Stimulated activated naive CD8-positive, alpha-beta T cell treated with anti-CD3 and anti-CD28 coated beads, Interleukin-15, Interleukin-2, amounts not matched to agents 100 U/mL and 50 U/mL, for 24 hours (primary cell): ENCODE data around the gene NECTIN1.

Source experiments
- ATAC-seq: fragments of 150-1000 bp; cut with Tn5 transposase; one replicate; pipeline ENCODE4 v1.10.0; 2021
- DNase-seq: peaks from one replicate; pipeline ENCODE4 v3.0.0; 2021

Gene NECTIN1

DNA sequence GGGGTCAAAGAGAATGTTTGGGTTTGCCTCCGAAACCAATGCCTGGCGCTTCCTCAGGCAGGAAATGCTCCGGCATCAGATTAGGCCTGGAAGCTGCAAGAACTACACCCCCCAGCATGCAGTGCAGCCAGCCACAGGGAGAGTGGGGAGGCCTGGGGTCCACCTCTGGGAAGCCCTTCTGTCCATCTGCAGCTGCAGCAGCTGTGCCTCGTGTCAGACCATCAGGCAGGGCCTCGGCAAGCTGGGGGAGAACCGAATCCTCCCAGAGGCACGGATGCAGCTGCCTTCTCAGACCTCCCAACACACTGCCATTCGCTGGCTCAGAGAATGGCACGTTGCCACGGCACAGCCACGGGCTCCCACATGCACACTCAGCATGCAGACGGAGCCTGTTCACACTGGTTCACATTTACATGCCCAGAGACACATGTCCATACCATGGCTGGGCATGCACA lies 57.4 kb downstream of the NECTIN1 start:
- DNase-seq: no peak
- no peak for ATAC-seq

DNA sequence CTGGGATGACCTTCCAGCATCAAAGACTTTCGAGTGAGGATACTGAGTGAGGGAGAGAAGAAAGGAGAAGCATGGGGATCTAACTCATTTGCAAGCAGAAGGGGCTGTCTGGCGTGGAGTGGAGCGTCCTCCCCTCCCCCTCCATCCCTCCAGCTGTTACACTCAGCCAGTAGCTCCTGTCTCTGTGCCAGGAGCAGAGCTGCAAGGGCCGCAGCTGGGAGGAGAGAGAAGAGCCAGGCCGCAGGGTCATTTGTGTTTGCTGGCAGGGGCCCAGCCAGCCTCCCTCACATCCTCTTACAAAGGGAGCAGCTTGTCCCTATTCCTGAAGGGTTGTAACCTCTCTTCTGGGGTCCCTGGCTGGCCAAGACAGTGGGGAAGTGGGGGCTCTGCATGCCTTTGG lies 57.9 kb downstream of the NECTIN1 start:
- DNase-seq (no peak), ATAC-seq (no peak)

DNA sequence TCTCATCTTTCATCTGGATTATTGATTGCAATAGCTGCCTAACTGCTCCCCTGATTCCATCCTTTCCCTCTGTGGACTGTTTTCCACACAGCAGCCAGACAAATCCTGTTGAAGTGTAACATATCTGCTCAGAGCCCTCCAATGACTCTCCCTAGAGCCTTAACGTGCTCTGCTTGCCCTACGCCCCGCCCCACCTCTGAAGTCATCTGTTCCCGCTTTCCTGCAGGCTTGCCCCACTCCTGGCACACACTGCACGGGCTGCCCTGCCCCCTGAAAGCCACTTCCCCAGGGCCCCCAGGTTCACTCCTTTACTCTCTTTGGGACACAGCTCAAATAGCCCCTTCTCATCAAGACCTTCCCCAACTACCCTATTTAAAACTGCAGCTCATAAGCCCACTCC lies 59.5 kb downstream of the NECTIN1 start:
- no peak for DNase-seq
- no peak for ATAC-seq

DNA sequence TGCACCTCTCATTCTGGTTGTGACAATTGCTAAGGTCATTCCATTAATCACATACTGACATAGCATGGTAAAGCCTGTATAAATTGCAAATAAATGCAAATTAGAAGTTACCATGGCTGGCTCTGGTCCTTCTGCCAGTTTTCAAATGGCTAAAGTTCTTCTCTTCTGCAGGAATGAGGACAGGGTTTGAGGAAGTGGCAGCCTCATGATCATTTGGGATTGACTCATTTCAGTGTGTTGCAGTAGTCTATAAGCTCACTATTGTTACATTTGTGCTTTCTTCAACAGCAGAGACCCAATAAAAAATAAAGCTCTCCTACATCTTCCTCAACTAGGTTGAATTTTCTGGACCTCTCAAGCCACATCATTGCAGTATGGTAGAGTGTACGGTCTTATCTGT lies 60.3 kb downstream of the NECTIN1 start:
- ATAC-seq (no peak), DNase-seq (no peak)

DNA sequence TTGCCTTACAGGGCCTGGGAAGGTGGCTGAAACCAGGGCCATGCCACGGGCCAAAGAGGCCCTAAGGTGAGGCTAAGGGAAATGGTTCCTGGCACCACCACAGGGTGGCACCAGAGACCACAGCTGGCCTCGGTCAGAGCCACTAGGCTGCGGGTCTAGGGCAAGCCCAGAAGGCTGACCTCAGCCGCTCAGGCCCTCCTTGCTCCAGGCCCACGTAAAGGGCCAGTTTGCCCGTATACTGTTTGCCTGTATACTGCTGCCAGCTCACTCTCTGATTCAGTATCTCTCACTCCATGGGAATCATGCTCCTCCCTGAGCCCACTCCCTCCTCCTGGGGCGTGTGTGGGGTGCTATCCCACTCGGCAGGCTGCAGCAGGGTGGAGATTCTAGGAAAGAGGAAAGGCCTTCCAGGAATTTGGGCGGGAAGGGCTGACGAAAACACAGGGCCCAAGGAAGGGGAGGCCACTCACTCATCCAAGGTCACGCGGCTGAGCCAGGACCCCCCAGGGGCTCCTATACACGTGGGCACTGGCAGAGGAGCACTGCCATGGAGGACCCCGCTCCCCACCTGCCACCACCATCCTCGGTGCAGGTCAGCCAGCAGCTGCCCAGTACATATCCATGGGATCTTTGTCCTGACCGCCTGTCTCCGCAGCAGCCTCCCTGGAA lies 62.4 kb downstream of the NECTIN1 start:
- DNase-seq (peak; percentile 73), ATAC-seq (peak; percentile 73)

DNA sequence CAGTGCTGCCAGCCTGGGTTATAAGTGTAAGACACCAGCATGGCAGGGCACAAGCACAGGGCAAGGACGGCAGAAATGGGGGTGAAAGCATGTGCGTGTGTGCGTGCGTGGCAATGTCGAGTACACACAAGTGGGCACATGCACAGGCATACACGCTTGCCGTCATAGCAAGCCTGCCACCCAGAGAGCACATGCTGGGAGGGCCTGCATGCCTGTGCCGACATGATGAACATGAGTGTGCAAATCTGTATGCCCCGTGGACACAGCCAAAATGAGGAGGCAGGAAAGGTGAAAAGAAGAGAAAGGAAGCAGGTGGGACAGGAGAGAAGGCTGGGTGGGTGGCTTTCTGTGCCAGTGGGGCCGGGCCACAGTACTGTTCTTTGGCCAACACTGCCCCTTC lies 62.9 kb downstream of the NECTIN1 start:
- no peak for ATAC-seq
- no peak for DNase-seq

DNA sequence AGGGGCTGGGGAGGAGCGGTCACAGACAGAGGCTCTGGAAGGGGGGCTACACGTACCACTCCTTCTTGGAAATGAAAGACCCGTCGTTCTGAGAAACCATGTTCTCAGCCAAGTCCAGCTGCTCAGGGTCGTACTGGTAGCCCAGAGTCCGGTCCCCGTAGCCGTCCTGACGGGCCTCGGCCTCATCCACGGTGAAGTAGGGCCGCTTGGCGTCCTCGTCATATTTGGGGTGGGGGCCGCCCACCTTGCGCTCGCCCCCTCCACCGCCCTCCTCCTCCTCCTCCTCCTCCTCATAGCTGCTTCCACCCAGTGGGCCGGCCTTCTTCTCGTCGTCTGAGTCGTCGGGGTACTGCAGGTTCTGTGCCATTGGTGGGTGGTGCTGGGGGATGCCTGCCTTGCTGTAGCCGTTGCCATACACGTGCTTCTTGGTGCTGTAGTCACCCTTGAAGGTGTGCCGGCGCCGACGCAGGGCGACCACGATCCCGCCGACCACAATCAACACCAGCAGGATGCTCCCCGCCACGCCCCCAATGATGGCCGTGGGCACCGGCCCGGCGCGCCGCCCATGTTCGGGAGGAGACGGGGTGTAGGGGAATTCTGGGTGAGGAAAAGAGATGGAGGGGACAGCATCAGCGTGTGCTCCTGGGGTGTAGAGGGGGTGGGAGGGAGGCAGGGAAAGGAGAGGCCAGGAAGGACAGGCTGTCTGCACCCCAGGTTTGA lies 64.1 kb downstream of the NECTIN1 start:
- DNase-seq (no peak), ATAC-seq (no peak)

DNA sequence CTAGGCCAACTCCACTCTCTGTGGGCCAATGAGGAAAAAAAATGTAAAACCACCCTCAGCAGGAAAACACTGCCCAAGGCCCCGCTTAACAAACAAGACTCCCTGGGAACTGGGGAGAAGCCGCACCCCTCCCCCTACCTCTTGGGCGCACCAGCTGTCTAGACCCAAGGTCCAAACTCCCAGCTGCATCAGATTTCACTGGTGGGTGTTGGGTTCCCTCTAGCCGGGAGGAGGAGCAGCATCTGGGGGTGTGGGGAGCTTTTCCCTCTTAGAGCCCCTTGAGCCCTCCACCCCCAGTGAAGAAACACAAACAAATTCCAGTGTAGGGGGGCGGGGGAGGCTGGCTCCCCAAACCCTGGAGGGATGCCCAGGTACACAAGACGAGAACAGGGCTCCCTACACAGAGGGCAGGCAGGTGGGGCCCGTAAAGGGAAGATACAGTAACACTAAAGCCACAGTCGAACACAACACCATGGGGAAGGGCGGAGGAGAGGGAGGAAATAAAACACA lies 64.9 kb downstream of the NECTIN1 start:
- ATAC-seq (no peak), DNase-seq (no peak)

DNA sequence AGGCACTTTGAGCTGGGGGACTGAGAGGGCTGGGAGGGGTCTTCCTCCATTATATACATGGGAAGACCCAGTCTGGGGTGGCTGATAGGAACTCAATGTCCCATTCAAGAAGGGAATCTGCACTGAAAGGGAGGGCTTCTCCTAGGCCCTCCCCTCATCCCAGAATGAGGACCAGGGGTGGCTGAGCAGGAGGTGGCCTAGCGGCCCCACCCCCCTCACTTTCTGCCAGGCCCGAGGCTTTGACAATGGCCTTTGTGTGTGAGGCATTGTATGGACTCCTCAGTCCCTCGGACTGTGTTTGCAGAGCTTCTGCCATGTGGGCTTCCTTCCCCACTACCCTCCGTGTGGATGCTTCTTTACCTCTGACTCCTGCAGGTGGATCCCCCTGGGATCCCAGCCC lies 65.7 kb downstream of the NECTIN1 start:
- ATAC-seq (no peak), DNase-seq (no peak)

DNA sequence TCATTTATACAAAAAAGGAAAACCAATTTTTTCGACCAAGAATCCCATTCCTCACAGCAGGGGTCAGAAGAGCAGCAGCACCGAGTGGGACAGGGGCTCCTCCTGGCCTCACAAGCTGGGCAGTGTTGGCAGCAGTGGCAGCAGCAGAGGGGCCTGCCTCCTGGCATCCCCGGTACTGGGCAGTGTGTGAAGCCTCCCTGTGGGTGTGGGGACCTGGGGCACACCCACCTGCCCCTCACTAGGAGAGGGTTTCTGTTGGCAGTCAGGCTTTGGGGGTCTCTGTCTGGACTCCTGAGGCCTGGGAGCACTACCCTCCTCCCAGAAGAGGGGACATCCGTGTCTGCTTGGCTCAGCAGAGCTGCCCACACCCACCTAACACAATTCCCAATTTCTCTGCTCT lies 67.8 kb downstream of the NECTIN1 start:
- DNase-seq: no peak
- no peak for ATAC-seq

DNA sequence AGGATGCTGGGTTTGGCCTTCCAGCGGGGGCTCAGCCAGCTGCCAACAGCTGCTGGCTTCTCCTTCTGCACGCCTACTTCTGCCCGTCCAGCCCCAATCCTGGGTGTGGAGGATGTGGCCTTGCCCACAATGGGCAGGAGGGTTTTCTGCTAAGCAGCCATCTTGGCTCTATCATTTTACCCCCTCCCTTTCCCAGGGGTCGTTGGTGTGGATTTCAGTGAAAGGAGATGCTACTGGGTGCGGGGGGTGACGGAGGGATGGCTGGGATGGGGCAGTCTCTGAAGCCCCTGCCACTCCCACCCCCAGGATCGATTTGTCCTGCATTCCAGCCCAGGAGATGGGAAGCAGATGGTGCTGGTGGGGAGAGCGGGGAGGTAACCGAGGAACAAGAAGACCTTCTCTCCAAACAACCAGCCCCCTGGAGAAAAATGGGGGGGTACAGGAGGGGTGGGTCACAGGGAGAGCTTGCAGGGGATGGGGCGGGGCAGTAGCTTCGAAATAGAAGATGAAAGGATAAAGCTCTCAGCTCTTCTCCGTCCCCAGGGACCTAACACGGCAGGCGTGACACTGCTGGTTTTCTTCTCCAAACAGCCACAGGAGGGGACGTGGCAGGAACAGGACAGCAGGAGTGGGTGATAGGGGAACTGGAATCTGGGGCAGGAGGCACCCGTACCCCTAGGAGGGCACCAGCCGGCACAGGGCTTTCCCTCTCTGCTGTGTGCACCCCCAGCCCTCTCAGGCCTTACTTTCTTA lies 68.9 kb downstream of the NECTIN1 start:
- DNase-seq (no peak), ATAC-seq (no peak)

DNA sequence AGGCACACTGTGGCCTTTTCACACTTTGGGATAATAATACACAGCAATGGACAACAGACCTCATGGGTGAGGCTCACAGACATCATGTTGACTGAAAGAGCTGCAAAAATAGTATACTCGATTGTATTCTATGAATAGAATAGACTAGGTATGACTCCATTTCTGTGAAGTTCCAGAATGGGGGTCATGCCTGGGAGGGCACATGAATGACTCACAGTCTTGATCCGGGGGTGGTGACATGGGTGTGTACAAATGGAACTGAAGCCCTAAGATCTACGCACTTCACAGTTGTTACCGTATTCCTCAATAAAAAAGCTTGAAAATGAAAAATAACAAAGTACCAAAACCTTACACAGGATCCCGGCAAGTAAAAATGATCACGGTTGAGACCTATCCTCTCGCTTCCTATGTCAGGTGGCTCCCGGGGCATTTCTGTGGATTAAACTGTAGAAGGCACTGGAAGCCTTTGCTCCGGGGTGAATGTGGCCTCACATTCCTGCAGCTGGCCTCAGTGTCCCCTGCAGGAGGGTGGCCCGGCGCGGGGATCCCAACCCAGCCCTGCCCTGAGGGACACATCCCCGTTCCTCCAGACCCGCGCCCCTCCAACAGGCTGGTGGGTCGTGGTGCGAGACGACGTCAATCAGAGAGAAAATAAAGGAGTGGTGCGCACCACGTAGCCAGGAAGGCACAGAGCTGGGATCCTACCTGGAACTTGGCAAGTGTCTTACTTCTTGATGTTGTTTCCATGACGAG lies 75.9 kb downstream of the NECTIN1 start:
- ATAC-seq (no peak), DNase-seq (no peak)

DNA sequence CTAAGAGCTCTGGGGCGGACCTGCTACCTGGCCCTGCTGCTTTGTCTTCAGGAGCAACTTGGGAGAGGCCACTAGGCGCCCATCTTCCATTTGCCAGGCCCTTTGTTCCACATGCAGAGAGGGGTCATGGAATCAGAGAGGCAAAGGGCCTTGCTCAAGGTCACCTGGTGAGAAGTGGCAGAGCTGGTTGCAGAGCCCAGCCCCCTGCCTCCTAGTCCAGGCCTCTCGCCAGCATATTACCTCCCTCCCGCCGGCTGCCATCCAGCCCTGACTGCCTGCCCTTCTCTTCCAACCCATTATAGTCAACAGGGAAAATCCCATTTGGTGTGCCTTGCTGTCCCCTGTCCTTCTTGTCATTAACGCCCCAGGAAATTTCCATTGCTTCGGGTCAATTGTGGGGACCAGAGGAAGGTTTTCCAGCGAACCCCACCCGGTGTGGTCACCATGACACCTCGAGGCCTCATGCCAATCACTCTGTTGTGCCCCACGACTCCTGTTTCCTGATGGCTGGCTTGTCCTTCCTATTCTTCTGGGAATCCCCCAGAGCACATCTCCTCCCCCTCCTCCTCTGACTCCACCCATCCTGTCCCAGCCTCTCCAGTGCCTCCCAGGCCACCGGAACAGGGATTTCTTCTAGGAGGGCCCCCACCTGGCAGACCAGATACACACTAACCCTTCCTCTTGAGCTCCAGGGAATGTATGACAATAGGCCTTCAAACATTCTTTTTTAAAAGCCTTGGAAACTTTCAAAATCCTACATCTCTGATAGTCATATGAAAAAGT lies 77.0 kb downstream of the NECTIN1 start:
- DNase-seq (no peak), ATAC-seq (no peak)

DNA sequence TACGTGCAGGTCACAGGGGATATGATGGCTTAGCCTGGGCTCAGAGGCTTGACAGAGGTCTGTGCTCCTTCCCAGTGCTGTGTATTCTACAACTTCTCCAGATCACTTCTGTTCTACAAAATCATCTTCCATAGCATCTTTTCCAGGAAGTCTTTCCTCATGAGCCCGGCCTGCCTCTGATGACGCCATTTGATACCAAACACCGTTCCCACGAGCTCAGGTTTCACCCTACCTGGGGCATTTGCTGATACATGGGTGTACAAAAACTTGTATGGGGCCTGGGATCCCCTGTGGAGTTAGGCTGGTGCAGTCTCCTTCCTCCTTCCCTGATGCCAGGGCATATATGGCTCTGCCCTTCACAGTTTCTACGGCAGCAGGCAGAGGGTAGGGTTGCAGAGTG lies 78.7 kb downstream of the NECTIN1 start:
- ATAC-seq (no peak), DNase-seq (no peak)

DNA sequence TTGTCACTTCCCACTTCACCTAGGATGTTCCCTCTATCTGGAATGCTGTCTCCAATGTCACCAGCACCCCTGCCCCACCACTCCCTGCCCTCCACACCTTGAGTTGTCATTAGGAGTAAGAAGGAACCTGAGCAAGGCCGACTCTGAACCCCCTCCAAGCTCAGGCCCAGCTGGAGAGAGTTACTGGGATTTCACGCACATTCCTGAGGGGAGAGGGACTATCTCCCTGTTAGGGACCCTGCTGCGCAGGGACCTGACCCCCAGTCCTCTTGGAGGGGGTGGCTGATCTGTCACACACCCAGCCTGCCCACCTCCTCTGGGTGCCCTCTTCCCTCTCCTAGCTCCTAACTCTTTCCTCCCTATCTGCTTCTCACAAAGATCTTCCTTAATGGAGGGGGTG lies 81.7 kb downstream of the NECTIN1 start:
- no peak for DNase-seq

DNA sequence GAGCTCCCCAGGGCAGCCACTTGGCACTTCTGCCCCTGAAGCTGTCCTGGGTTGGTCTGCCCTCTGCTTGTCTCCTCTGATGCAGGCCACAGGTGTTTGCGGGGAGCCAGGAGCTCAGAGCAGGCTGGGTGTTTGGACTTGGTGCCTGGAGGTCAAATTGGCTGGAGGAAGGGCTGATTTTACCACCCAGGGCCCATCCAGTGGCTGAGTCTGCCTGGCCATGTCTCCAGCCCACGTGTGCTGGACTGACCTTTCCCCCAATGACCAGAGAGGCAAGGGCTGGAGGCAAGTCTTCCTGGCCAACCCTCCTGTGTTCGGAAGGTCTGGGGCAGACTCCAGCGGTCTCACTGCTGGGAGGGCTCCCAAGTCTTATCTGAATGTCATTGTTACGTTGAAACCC lies 84.0 kb downstream of the NECTIN1 start:
- DNase-seq: no peak
- ATAC-seq: no peak

More for the DNA sequence above, 81.7 kb downstream of the NECTIN1 start:
- ATAC-seq: no peak

DNA sequence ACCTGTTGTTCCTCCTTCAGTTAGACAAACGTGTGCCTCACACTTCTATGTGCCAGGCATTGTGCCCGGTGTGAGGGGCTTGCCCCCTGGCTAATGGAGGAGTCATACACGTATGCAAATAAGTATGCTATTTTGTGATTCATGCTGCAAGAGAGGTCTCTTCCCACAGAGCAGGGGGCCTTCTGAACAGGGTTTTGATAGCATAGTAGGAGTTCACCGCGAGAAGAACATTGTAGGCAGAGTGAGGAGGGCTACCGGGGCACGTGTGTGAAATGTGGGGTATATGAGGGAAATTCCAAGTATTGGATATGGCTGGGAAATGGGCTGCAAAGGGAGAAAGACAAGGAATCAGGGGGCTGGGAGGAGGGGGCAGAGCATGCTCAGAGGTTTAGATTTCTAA lies 84.5 kb downstream of the NECTIN1 start:
- ATAC-seq (no peak), DNase-seq (no peak)

DNA sequence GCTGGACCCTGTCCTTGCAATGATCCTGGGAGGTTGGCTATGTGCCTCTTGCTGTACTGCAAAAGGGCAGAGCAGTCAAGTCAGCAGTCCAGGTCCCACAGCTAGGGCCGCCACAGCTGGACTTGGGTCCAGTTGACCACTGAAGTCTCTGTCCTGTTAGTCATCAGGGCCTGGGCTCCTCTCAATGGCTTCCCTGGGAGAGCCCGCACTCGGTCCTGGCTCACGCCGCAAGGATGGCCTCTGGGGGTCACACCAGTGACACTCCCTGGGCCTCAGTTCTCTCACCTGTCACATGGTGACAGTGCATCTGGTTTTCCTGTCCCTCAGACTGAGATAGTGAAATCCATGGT lies 85.1 kb downstream of the NECTIN1 start:
- ATAC-seq (no peak), DNase-seq (no peak)

DNA sequence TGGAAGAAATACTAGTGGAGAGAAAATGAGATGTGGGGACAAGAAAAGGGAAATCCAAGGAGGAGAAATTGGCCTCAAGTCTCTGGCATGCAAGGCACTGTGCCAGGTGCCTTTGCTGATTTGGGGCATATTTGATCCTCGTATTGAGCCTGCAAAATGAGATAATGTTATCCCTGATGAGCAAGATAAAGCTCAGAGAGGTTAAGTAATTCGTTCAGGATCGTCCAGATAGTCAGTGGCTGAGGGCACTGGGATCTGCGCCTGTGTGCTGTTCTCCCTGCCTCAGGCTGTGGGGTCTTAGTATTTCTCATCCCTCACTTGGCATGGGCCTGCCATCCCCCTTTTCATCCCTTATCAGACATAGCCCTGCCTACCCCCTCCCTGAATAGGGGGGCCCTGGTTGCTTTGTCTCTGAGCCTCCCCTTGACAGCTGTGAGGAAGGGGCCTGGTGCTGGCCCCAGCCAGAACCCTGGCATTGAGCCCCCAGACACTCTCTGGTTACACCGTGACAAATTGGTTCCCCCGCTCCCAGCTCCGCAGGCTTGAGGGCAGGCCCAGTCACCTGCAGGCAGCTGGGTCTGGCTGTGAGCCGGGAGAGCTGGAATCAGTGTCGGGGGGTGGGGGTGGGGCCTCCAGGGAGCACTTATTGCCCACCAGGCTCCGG lies 85.7 kb downstream of the NECTIN1 start:
- ATAC-seq: no peak
- DNase-seq: no peak

DNA sequence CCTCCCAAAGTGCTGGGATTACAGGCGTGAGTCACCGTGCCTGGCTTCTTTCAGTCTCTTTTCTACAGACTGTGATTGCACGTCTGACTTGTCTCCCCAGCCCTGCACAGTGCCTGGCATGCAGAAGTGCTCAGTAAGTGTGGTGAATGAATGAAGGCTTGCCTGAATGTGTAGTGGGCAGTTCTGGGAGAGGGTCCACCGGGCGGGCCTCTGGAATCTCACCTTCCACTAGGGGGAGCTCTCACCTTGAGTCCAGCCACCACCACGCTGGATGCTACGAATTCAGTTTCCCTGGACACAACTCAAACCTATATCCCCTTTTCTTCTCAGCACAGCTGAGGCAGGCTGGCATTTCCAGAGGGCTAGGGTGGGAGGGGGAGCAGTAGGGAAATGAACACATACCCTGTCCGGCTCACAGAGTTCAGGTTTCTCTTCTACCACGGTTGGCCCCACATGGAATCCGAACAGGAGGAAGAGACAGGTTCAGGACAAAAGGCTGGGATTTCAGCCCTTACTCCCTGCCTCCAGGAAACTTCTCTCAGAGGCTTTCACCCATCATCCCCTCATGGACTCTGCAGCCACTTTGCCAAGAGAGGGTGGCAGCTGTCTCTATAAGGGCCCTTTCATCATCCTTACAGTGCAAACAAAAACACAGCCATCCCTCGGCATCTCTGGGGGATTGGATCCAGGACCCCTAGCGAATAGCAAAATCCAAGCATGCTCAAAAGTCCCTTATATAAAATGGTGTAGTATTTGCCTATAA lies 86.8 kb downstream of the NECTIN1 start:
- ATAC-seq: no peak
- peak; percentile 16 for DNase-seq
